ENCODE data around the gene GPR15. TPM values are rescaled to one million over a fixed set of nuclear protein-coding genes. Genes with fewer than 3 reads are reported as not detected.

The GPR15 gene
- total RNA-seq (1 to 10 TPM in 1 of 2 donors, under 1 TPM in 1; 0.31 to 1.2 TPM), polyA plus RNA-seq (under 1 TPM; 0.12 to 0.39 TPM)
- long read RNA-seq, donor 1, result 0 reads
- long read RNA-seq, donor 2, result 0 reads
- long read RNA-seq, donor 3, result 0 reads
- long read RNA-seq, donor 4, result 0 reads
- long read RNA-seq, donor 5, result 0 reads

- no peak for DNase-seq
Measured at GRCh38 chr3:98531622-98532274, at the start of gene GPR15. TSS of gene GPR15 (plus strand) at chr3:98531978. CDS start at chr3:98532034, 56 bp downstream.

GRCh38 chr3:98482717-98483482 is 48.9 kb upstream of the GPR15 start:
- Histone ChIP-seq H3K9me3 (ENCODE audit: control insufficient read depth in 4 of 4, insufficient read depth in 3 of 4, low read length in 3 of 4) (peaks cover 0 to 13% (median 8%) of the 10 kb centered on the region in 4 donors), H3K27me3 (ENCODE audit: control insufficient read depth in 3 of 3, insufficient read depth in 3 of 3, low read length in 2 of 3) (no peaks in the 10 kb centered on the region), H3K4me3 (no peak overlapping the region), H3K27ac (ENCODE audit: low read depth in 1 of 2, low read length in 1 of 2) (no peak overlapping the region), H3K9ac (ENCODE audit: insufficient read depth in 1 of 2, low read length in 2 of 2) (no peak overlapping the region), H3K4me1 (ENCODE audit: control insufficient read depth in 5 of 5, insufficient read depth in 5 of 5, low read length in 5 of 5) (no peaks in the 10 kb centered on the region), H3K36me3 (ENCODE audit: control insufficient read depth in 4 of 4, insufficient read depth in 4 of 4, low read length in 4 of 4) (no peaks in the 10 kb centered on the region)
- ATAC-seq (ENCODE audit: insufficient read depth, low FRiP score) (no peak), DNase-seq (peak in 1 of 3 donors; percentile 2)
- WGBS, 2 donors, result 67 to 71% methylated on average over 3 of the region's 3 CpGs
- TF ChIP-seq CTCF (IDR thresholded peaks at IDR 0.05; ENCODE audit: control extremely low read depth, extremely low read depth), result no peak

More at GRCh38 chr3:98531622-98532274, at the start of gene GPR15:
- Histone ChIP-seq H3K4me1 (ENCODE audit: control insufficient read depth in 5 of 5, insufficient read depth in 5 of 5, low read length in 5 of 5) (no peaks in the 10 kb centered on the region), H3K36me3 (ENCODE audit: control insufficient read depth in 4 of 4, insufficient read depth in 4 of 4, low read length in 4 of 4) (no peaks in the 10 kb centered on the region), H3K9me3 (ENCODE audit: control insufficient read depth in 4 of 4, insufficient read depth in 3 of 4, low read length in 3 of 4) (no peaks in the 10 kb centered on the region), H3K9ac (ENCODE audit: insufficient read depth in 1 of 2, low read length in 2 of 2) (no peak within 1 kb of the TSS), H3K27me3 (ENCODE audit: control insufficient read depth in 3 of 3, insufficient read depth in 3 of 3, low read length in 2 of 3) (no peaks in the 10 kb centered on the region), H3K4me3 (no peak within 1 kb of the TSS), H3K27ac (ENCODE audit: low read depth in 1 of 2, low read length in 1 of 2) (no peak within 1 kb of the TSS)
- WGBS, 2 donors, result 77 to 85% methylated on average over 7 of the region's 7 CpGs
- no peak for ATAC-seq (ENCODE audit: insufficient read depth, low FRiP score)
- no peak for TF ChIP-seq CTCF (IDR thresholded peaks at IDR 0.05; ENCODE audit: control extremely low read depth, extremely low read depth)

GRCh38 chr3:98483626-98484025 is 48.2 kb upstream of the GPR15 start:
- peaks cover 0 to 13% (median 6%) of the 10 kb centered on the region in 4 donors for H3K9me3 ChIP-seq (ENCODE audit: control insufficient read depth in 4 of 4, insufficient read depth in 3 of 4, low read length in 3 of 4)
- no peak for TF ChIP-seq CTCF (IDR thresholded peaks at IDR 0.05; ENCODE audit: control extremely low read depth, extremely low read depth)
- no peak overlapping the region for H3K27ac ChIP-seq (ENCODE audit: low read depth in 1 of 2, low read length in 1 of 2)
- no peaks in the 10 kb centered on the region for H3K36me3 ChIP-seq (ENCODE audit: control insufficient read depth in 4 of 4, insufficient read depth in 4 of 4, low read length in 4 of 4)
- no peak overlapping the region for H3K4me3 ChIP-seq
- ATAC-seq (ENCODE audit: insufficient read depth, low FRiP score) (no peak), DNase-seq (no peak)
- no peak overlapping the region for H3K9ac ChIP-seq (ENCODE audit: insufficient read depth in 1 of 2, low read length in 2 of 2)
- H3K4me1 ChIP-seq (ENCODE audit: control insufficient read depth in 5 of 5, insufficient read depth in 5 of 5, low read length in 5 of 5), result no peaks in the 10 kb centered on the region
- no peaks in the 10 kb centered on the region for H3K27me3 ChIP-seq (ENCODE audit: control insufficient read depth in 3 of 3, insufficient read depth in 3 of 3, low read length in 2 of 3)
- WGBS, 2 donors, result 82% methylated on average over 3 of the region's 3 CpGs
